Hippocampal formation (tissue), 2 donors: ENCODE measurements around the gene RASSF8.
A peak's percentile ranks its signal among the peaks of the same experiment; 100 is the strongest.

Source experiments
- DNase-seq, 2 donors: peaks; one replicate each; lab custom pipeline; 2025; lab: John Stamatoyannopoulos, UW

The RASSF8 gene

DNA sequence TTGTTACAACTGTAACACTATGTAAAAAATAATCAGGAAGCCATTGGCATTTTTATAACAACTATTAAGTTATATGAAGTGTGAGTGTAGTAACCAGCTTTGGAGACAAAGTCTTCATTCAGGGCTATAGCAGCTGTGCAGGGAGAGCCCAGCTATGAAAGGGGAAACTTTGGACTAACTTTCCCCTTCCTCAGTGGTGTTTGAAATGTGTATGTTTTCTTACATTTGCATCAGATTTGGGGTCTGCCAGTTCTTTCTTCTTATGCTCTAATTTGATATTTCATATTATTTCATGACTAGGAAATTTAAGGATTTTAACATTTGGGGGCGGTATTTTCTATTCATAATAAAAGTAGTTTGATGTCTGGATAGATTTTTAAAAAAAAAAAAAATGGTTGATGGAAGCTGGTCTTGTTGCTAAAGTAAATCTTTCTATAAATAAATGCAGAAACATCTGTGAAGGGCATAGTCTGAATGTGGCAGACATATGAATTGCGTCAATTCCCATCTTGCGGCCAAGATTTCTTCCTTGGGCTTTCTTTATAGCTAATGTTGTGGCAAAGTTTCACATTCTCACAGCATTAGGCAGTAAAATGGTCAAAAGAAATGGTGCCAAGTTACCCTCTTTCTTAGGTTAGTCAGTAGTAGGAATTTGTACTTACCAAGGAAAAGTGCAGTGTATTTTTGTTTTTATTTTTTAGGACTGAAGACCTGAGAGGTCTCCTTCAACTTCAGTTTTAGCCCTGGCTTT, 35.6 kb downstream of the RASSF8 start:
- DNase-seq: no peak

DNA sequence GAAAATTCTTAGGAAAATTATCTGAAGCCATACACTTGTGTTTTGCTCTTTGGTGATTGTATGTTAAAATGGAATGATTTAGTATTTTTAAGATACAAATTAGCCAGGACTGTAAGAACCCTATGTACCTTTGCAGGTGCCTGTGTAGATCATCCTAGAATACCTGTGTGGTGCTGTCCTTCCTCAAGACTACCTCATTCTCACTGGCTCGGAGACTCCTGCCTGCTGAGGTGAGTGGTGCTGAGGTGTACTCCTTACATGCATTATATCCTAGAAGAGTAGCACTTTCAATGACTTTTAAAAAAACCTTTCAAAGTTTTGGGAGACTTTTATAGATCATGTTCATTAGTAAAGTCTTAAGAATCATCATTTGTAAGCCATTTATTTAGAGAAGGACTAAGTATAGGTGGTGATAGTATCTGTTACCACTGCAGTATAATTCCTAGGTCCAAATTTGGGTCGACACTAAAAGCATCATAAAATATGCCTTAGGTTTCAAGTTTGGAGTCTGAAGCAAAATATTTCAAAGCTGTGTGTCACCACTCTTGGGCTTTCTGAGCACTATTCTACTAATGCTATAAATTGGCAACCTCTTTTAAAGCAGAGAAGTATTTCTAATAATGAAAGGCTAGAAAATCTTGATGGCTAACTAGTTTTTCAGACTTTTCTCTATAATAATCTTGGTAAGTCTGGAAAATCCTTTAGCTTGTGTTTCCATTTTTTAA, 36.6 kb downstream of the RASSF8 start:
- DNase-seq: no peak

DNA sequence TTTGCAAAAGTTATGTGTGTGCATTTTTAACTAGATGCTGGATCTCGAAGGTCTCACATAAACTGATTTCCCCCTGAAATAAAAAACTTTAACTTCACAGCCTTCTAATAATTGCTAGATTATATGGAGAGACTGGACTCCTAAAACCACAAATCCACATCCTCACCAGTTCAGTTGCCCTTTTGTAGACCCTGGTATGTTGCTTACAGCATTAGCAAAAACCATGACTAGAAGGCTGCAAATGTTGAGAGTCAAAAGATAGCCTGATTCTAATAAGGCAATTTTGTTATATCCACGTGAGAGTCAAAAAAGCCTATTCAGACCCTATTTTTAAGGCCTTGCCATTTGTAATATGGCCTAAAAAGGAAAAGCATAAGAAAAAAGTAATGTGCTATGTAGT, 37.4 kb downstream of the RASSF8 start:
- DNase-seq: no peak

DNA sequence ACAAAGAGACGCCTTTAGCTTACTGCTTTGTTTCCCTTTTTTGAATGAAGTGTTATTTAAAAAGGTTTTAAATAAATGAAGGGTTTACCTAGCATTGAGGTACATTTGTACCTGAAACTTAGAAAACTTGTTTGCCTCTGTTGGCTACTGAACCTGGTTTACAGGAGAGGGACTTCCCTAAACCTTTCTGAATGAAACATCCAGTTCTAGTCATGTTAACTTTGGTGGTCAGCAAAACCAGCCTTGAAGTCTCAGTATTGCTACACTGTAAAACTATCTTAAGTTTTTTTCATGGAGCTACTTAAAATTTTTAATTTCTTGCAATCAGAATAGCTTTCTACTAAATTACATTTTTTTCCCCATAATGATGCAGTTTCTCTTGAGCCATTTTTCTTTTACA, 38.2 kb downstream of the RASSF8 start:
- DNase-seq: no peak

DNA sequence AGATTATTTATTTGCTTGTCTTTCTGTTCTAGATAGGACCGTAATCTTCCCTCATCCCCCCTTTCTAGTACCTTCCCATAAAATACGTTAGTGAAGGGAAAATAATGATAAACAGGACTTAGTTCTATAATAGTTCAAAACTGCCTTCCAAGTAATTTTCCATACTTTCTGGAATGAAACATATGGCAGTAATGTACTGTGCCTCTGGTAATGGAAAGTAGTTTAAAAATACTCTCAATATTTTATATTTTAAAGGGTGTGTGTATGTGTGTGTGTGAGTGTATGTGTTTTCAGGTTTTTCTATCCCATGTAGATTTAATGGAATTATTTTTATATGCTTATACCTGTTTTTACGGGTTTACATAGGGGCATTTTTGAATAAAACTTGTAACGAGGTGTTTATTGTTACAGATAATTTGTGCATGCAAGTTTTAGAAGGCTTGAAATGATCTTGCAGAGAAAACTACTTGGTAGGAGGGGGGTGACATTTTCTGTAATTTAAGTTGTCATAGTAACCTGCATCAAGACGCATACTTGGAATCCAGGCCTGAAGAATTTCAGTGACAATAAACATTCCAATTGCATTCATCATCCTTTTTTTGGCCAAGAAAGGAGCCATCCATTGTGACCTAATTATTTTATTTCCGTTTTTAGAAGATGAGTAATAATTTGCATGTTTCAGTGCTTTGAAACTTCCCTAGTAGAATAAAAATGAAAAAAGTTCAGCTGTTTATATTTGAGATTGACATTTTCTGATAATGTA, 38.9 kb downstream of the RASSF8 start:
- DNase-seq: no peak

DNA sequence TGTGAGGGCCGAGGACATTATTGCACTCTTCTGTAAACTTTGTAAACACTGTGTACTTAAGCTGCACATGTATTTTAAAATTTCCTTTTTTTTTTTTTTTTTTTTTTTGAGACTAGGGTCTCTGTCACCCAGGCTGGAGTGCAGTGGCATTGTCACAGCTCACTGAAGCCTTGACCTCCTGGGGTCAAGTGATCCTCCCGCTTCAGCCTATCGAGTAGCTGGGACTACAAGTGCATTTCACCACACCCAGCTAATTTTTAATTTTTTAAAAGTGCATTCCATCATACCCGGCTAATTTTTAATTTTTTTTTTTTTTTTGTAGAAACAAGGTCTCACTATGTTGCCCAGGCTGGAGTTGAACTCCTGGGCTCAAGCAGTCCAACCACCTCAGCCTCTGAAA, 42.4 kb downstream of the RASSF8 start:
- DNase-seq: no peak

DNA sequence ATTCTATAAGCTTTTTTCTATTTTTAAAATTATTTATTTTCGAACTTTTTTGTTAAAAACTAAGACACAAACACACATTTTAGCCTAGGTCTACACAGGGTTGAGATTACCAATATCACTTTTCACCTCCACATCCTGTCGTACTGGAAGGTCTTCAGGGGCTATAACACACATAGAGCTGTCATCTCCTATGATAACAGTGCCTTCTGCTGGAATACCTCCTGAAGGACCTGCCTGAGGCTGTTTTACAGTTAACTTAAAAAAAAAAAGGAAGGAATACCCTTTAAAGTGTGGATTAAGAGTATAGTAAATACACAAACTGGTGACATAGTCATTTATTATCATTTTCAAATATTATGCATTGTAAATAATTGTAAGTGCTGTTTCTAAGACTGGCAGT, 43.0 kb downstream of the RASSF8 start:
- DNase-seq: no peak

DNA sequence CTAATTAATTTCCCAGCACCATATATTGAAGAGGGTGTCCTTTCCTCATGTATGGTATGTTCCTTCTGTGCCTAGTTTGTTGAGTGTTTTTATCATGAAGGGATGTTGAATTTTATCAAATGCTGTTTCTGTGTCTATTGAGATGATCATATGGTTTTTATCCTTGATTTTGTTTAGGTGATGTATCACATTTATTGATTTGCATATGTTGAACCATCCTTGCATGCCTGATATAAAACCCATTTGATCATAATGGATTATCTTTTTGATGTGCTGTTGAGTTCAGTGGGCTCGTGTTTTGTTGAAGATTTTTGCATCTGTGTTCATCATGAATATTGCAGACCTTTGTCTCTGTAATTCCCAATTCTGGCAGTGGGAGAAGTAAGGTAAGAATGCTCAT, 44.6 kb downstream of the RASSF8 start:
- no peak for DNase-seq

DNA sequence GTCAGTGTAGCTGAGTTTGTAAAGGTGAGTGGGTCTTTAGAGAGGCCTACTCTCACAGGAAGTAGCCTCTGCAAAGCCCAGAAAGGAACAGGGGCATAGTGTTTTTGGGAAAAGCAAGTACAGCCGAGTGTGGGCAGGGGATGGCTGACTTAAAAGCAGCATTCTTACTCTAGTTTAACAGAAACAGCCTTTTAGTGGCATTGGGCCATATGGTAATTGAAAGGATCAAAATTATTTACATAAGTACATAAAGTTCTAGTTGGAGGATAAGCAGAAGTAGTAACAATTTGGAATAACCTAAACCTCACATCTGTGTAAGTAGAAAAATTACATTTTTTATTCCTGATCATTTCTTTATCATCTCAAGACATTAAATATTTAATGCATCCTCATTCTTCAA, 49.1 kb downstream of the RASSF8 start:
- DNase-seq: no peak

DNA sequence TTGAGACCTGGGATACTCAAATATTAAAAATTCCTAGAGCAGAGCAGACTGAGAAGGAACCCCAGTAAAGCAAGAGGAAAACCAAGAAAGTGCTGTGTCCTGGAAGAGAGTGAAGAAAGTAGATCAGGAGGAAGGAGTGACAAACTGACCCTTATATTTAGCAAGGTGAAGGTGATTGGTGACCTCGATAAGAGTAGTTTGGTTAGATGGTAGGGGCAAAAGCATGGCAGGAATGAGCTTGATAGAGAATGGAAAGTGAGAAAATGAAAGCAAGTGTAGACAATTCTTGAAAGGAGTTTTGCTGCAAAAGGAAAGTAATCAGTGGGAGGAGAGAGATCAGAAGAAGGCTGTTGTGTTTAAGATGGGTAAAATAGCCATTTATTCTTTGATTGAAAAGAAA, 51.1 kb downstream of the RASSF8 start:
- no peak for DNase-seq

DNA sequence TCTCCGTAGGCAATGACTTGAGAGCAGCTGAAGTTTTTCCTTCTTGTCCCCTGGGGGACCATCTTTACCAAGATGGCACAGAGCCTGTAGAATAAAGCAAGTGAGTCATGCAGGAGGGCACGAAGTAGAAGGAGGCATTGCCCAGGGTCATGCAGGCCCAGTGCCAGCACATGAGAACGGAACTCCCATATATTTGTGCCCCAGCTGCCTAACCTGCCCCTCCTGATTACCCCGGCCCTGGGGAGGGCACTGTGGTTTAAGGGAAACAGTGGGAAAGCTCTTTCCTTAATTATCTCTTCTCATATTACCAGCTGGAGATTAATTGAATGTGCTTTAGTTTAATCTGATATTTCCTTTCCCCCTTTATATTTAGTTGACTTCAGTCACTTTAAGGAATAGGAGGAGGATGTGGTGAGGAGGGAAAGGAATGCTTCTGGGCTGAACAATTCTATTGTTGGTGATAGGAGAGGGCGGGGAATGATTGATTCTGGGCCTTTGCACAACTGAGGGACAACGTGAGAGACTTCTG, 51.9 kb downstream of the RASSF8 start:
- DNase-seq: no peak

DNA sequence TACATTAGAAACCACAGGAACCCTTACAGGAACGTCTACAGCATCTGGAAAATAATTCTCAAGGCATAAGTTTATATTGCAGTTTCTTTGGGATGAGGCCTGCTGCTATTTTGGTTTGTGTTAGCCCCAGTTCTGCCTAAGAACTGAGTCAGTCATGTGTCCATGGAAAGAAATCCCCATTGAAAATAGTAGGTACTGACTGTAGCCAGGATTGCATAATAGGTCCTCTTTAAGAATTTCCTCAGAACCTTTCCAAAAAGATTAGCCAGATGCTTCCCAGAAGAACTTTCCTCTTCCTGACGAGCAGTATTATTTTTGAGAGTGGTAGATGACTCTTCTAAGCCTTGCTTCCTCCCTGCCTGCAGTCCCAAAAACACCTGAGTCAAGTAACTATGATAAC, 52.6 kb downstream of the RASSF8 start:
- no peak for DNase-seq

DNA sequence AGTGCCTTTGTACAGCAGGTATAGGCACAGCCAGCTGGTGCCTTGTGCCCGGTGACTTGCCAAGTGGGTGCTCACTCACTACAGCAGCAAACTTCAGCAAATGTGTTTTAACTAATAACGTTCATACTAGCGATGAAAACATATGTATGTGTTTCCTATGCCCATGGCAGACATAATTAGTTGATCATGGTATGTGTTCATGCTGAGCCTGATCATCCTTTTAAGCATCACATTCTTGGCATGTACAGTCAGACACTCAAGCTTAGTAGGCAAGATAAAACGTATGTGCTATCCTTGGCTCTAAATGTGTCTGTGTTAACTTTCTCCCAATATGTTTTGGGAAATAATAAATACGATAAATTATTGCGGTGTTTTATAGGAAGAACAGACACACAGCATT, 55.6 kb downstream of the RASSF8 start:
- DNase-seq: no peak

DNA sequence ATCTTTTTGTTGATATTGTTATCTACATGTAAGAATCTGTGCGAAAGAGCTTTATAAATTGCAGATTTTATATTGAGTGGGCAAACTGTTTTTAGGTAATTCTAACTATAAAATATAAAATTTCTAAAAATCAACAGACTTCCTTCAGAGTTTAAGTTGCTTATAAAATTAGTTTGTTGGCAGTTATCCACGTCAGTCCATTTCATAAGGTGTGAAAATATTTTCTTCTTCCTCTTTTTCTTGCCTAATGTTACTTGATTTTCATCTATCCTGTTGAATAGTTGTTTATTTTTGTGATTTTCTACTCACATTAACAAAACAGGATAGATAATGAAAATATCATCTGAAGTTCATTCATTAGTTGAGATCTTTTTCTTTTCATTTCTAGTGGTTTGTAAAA, 58.0 kb downstream of the RASSF8 start:
- no peak for DNase-seq

DNA sequence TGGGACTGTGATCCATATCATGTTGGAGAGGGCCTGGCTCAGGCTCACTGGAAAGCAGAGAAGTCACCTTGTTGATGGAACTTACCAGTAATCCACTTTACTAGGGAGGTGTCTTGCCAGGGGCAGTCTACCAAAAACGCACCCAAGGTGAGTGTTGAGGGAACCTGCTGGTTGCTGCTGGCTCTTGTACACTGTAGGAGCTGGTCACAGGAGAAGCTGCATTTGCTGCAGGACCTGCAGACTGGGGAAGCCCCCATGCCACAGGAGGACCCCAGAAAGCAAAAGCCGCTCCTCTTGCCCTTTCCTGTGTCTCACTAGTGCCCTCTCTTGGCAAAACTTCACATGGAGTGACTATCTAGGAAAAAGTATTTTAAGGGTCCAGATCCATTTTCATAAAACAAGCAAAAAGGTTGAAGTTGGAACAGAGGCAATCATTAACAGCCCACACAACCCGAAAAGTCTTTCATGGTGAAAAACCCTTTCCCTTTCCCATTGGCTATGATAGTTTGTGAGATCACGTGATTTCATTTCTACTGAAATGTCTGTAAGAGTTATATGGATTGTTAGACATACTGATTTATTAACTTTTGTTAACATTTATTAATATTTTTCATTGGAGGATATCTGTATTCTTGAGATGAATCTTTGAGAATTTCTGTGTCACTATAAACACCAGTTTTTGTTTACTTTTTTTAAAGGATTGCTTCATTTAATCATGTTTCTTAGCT, 59.2 kb downstream of the RASSF8 start:
- no peak for DNase-seq

DNA sequence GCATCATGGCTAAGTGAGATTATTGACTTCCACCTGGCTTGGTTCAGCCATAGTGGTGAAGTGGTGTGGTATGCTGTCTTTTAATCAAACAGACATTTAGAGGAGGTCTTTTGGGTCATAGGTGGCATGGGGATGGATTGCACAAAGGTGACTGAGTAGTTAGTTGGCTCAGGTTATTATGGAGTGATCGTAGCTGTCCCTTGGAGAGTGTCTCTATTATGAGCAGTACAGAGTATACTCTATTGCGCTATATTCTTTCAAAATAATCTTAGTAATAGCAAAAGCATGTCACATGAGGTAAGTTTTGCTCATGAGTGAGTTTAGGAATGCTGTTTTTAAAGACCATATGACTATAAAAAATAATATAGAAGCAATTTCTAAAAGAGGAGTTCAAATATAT, 60.4 kb downstream of the RASSF8 start:
- DNase-seq: no peak

DNA sequence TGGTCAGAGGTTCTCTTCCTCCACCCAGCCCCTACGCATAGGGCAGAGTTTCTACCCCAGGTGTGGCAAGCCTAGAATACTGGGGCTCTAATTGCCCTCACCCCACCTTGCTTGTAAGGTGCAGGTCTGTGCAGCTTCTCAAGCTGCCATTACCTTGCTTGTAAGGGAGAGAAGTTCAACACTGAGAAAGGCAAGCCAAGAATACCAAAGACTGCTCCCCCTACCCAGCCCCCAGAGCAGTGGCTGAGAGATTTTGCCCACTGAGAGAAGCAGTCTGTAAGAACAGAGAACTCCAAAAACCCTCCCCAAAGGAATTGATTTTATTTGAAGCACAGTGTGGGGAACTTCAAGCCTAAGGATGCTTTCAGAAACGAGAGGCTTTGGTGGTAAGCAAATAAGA, 63.1 kb downstream of the RASSF8 start:
- DNase-seq: no peak

DNA sequence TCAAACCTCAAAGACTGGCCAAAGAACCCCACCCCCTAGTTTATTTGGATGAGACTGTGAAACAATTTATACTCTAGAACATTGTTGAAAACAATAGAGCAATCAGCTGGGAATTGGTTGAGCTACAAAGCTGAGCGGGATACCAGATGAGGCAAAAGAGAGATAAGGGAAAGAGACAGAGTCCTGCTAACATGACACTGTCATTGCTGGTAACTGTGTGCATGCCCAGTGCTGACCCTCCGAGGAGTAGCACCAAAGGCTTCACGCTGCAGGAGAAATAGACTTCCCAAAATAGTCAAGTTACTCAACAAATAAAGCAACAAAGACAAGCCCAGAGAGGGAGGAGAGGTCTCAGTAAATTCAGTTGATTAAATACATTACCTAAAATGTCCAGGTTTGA, 63.6 kb downstream of the RASSF8 start:
- no peak for DNase-seq

DNA sequence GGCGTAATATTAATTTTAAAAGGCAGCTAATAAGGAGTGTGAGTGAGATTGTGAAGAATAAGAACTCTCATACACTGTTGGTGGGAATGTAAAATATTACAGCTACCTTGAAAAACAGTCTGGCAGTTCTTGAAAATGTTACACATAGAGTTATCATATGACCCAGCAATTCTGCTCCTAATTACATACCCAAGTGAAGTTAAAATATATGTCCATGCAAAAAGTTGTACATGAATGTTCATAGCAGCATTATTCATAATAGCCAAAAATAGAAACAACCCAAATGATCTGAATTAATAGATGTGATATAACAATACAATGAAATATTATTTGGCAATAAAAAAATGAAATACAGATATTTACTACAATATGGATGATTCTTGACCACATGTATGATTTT, 68.2 kb downstream of the RASSF8 start:
- DNase-seq: no peak

DNA sequence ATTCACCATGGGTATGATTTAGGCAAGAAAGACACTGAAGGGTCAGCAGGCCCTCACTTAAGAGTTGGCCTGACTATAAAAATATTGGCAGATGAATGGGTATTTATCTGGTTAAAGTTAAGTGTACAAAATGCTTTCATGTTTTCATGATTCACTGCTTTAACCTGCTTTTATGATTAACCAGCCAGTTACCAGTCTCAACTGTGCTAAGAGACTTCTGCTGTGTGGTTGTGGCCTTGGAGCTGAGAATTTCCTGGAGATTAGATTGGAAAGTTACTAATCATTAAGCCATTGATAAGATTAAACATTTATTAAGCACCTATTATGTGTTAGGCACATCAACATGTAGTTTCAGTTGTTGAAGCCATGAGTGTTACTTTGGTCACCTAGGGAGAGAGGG, 68.9 kb downstream of the RASSF8 start:
- no peak for DNase-seq

DNA sequence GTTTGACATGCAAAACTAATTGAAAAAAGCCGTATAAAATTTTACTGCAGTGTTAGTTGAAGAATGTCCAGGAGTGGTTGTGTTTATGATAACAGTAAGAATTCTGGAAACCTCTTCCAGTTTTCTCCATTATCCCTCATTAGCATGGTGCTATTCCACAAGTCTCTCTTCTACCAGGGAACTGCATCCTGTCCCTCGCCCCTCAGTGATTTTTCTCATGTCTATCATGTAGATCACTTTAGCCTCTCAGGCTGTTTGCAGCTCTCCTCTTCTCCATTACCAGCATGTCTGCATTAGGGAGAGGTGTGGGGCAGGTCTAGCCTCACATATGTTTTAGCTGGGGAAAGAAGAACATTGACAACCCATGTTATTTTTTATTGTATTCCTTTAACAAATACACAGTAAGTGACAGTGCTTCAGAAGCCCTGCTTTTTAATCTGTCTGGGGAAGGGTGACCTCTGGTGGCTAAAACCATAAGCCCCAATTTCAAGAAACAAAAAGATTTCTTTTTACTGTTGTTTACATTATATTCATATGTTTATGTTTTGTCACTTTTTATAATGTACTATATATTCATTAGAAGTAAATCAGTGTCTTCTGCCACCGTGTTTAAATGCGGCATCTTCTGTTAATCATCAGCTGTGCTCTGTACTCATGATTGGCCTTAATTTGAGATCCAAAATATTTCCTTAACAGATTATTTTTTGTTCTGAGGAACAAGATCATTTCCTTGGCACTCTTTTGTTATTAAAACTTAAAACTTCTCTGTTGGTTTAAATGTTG, 70.7 kb downstream of the RASSF8 start:
- DNase-seq: peak; percentile 28 to 67

DNA sequence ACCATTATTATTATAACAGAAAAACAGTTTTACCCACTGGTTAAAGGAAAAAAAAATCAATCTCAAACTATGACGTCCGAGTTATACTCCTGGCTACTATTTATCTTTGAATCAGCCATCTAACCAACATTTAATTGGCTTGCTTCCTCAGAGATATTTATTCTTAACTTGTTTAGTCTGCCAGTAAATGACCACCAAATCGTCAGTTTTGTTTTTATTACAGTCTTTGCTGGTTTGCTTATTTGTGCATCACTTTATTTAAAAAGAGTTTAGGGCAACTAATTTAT, 71.2 kb downstream of the RASSF8 start:
- DNase-seq: no peak
